HFFc6 (cell line): Measurements from ENCODE around the gene ACVR1B. TPM values are rescaled to one million over a fixed set of nuclear protein-coding genes. Genes with fewer than 3 reads are reported as not detected.

Source experiments
- DNase-seq: peaks from one replicate; pipeline ENCODE4 v3.0.0-alpha.2; 2018
- H3K27ac Mint-ChIP-seq: 2 replicates; pipeline ENCODE4 v1.8.0; 2020; ENCODE audit warnings: mild to moderate bottlenecking, mixed read lengths
- H3K27me3 Mint-ChIP-seq: 2 replicates; pipeline ENCODE4 v1.8.0; 2021; ENCODE audit warnings: mild to moderate bottlenecking, moderate library complexity, mixed read lengths; ENCODE audit not compliant: insufficient read depth
- H3K36me3 Mint-ChIP-seq: 2 replicates; pipeline ENCODE4 v1.8.0; 2021; ENCODE audit warnings: low read depth, mixed read lengths
- H3K4me1 Mint-ChIP-seq: 2 replicates; pipeline ENCODE4 v1.8.0; 2020; ENCODE audit warnings: low read depth, mixed read lengths
- H3K4me3 Mint-ChIP-seq: 2 replicates; pipeline ENCODE4 v1.8.0; 2020; ENCODE audit warnings: mild to moderate bottlenecking, moderate library complexity, mixed read lengths
- H3K9me3 Mint-ChIP-seq: 2 replicates; pipeline ENCODE4 v1.8.0; 2020; ENCODE audit warnings: mild to moderate bottlenecking, mixed read lengths
- total RNA-seq, 6 experiments: library from RNA; stranded (reverse); fragmentation: NEBNext Ultra II Directional; extraction: Animal tissue kit (Norgen Biotek cat#: 25700); gene quantifications; 2 replicates in 1 of 6; 3 replicates in 5 of 6; pipeline ENCODE4 v1.2.3, GENCODE V29; 2021
- TF ChIP-seq, protein P1 (sequence below): fragments of 200-600 bp; sonication (generic); IDR thresholded peaks from 2 replicates; pipeline ENCODE4 v1.5.0; 2021; ENCODE audit warnings: antibody characterized with exemption, mild to moderate bottlenecking

ACVR1B gene
- total RNA-seq, 6 experiments from 2014 or later, result 13.1 to 15.2 (median 14.0) TPM

DNA sequence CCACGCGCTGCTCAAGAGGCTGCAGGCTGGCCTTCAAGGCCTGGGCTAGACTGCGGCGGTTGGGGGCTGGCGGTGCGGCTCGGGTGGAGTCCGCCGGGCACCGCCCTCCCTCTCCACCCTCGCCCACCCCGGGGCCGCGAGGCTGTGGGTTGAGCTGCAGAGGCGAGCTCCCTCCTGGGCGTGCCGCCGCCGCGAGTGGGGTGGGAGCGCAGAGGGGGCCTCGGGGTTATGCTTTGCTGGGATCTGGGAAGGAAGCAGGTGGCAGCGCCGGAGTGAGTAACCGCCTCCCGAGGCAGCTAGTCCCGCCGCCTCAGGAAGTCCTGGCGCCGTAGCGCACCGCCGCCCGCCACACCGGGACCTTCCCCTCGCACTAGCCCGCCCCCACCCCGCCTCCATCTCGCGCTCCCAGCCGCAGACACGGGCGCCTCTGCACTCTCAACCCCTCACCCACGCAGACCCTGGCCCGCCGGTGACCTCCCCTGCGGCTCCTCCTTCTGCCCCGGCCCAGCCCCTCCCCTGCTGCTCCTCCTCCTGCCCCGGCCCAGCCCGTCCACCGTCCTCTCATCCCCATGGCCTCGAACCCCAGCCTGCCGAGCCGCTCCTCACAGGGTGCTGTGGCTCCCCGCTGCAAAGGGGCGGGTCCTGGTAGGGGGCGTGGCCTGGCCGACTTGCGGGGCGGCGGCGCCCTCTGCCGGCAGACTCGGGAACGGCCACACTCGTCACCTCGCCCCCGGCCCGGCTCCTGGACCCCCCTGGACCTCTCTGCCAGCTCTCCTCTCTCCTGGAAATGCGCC lies 71.9 kb downstream of the ACVR1B start:
- no peaks in the 10 kb centered on the region for H3K36me3 Mint-ChIP-seq
- H3K27ac Mint-ChIP-seq, result 0 out of 2 replicates have a peak overlapping the region, but pooled peaks have one; percentile 5
- no peaks in the 10 kb centered on the region for H3K9me3 Mint-ChIP-seq
- DNase-seq, result peak; percentile 47
- H3K4me1 Mint-ChIP-seq, result peaks cover 33% of the 10 kb centered on the region
- peak overlapping the region; percentile 84 for H3K4me3 Mint-ChIP-seq
- peaks cover 5% of the 10 kb centered on the region for H3K27me3 Mint-ChIP-seq
- TF ChIP-seq, protein P1, sequence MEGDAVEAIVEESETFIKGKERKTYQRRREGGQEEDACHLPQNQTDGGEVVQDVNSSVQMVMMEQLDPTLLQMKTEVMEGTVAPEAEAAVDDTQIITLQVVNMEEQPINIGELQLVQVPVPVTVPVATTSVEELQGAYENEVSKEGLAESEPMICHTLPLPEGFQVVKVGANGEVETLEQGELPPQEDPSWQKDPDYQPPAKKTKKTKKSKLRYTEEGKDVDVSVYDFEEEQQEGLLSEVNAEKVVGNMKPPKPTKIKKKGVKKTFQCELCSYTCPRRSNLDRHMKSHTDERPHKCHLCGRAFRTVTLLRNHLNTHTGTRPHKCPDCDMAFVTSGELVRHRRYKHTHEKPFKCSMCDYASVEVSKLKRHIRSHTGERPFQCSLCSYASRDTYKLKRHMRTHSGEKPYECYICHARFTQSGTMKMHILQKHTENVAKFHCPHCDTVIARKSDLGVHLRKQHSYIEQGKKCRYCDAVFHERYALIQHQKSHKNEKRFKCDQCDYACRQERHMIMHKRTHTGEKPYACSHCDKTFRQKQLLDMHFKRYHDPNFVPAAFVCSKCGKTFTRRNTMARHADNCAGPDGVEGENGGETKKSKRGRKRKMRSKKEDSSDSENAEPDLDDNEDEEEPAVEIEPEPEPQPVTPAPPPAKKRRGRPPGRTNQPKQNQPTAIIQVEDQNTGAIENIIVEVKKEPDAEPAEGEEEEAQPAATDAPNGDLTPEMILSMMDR, result peak; percentile 99

DNA sequence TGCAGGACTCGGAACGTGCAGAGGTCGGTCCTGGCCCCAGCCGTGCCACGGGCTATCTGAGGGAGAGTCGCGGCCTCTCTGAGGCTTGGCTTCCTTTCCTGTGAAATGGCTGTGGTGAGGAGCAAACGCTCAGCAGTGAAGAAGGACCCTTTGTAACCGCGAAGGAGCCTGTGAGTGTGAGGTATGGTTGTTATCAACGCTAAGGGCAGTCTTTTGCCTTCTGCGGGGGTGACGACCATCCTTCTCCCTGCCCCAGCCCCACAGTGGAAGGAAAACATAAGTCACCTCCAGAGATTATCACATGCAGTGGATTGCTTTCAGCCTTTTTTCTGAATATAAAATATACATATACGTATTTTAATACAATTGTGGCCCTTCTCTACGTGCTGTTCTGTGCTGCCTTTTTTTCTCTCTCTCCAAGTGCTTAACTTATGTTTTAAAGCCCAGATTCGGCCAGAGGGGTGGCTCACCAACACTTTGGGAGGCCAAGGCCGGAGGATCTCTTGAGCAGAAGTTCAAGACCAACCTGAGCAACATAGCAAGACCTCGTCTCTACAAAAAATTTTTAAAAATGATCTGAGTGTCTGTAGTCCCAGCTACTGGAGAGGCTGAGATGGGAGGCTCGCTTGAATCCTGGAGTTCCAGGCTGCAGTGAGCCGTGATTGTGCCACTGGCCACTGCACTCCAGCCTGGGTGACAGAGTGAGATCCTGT lies 72.6 kb downstream of the ACVR1B start:
- Mint-ChIP-seq H3K27ac (0 out of 2 replicates have a peak overlapping the region, but pooled peaks have one; percentile 5), H3K4me3 (peak overlapping the region; percentile 84), H3K27me3 (peaks cover 2% of the 10 kb centered on the region), H3K36me3 (no peaks in the 10 kb centered on the region), H3K4me1 (peaks cover 33% of the 10 kb centered on the region), H3K9me3 (no peaks in the 10 kb centered on the region)
- TF ChIP-seq, protein P1, result peak; percentile 62
- no peak for DNase-seq

- Mint-ChIP-seq H3K4me3 (no peak overlapping the region), H3K36me3 (no peaks in the 10 kb centered on the region), H3K4me1 (peaks cover 33% of the 10 kb centered on the region), H3K27me3 (peaks cover 1% of the 10 kb centered on the region), H3K27ac (peak overlapping the region; percentile 49; the same call in 1 of the 2 replicates), H3K9me3 (no peaks in the 10 kb centered on the region)
- no peak for DNase-seq
- TF ChIP-seq, protein P1, result no peak
Observed at GRCh38 chr12:52024845-52025230, 73.3 kb downstream of the ACVR1B start.

DNA sequence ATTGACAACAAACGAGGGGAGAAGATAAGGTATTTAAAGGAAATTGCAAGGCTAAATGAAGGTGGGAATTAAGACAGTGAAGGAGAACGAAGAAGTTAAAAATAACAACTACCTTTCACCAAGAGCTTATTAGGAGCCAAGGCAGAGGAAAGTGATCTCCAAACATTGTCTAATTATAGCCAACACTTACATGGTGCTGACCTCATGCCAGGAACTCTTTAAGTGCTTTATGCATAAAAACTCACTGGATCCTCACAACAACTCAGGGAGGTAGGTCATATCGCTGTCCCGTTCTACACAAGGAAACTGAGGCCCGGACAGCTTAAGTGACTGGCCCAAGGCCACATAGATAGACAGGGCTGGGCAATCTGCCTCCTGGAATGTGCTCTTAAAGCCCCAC lies 74.8 kb downstream of the ACVR1B start:
- no peaks in the 10 kb centered on the region for H3K9me3 Mint-ChIP-seq
- H3K4me3 Mint-ChIP-seq, result peak overlapping the region; percentile 89
- H3K27me3 Mint-ChIP-seq, result peaks cover 1% of the 10 kb centered on the region
- H3K27ac Mint-ChIP-seq, result peak overlapping the region; percentile 44
- DNase-seq, result no peak
- TF ChIP-seq, protein P1, result no peak
- peaks cover 25% of the 10 kb centered on the region for H3K4me1 Mint-ChIP-seq
- no peaks in the 10 kb centered on the region for H3K36me3 Mint-ChIP-seq

DNA sequence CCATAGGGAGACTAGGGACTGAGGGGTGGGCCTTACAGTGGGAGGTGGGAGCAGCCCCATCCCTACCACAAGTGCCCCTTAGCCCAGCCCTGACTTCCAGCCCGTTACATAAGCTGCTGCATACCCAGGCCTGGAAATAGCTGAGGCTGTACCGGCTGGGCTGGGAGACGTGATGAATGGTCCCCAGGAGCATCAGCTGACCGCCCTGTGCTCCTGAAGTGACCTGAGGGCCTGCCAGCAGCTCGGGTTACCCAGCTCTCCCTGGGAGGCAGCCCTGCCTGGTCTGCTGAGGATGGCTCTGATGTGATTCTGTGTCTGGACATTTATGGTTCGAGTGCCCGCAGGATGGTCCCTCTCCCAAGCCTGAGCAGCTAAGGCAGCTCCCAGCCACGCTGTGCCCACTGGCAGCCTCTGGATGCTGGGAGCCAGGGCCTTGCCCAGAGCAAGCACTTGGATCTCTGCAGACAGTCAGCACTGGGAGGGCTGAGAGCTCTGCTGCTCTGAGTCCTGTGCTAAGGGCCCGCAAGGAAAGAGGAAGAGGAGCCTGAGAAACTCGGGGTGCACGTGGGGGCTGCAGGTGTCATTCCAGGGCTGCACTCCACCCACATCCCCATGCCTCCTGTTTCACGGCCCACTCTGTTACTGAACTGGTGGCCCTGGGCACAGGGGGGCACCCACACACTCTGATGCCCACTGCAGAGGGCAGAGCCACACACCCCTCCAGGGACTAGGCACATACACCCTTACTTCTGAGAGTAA lies 75.8 kb downstream of the ACVR1B start:
- DNase-seq, result no peak
- Mint-ChIP-seq H3K27me3 (peaks cover 1% of the 10 kb centered on the region), H3K9me3 (no peaks in the 10 kb centered on the region), H3K27ac (no peak overlapping the region), H3K4me3 (no peak overlapping the region), H3K4me1 (peaks cover 29% of the 10 kb centered on the region), H3K36me3 (no peaks in the 10 kb centered on the region)
- TF ChIP-seq, protein P1, result no peak
